Bone marrow (tissue), 2 donors: ENCODE data around the gene KIF6.
"Not testable (repeated sequence)": the region's sequence is repeated elsewhere in the genome, so short reads cannot be mapped to it uniquely, and the experiment has no call there.

Experiments
- DNase-seq, 2 donors: peaks; one replicate each; lab custom pipeline; 2025; lab: John Stamatoyannopoulos, UW

Gene KIF6

GRCh38 chr6:39724787-39725631 is at the start of gene KIF6:
Gene KIF6 (minus strand): TSS chr6:39725408. CDS start chr6:39725310, 98 bp downstream.
- peak; percentile 0 to 53 for DNase-seq

- no peak for DNase-seq
These were observed 48.6 kb upstream of the KIF6 start for GRCh38 chr6:39773782-39774181.

- DNase-seq, result no peak
These were observed 47.5 kb upstream of the KIF6 start for GRCh38 chr6:39772559-39773273.

GRCh38 chr6:39770446-39770845 is 45.2 kb upstream of the KIF6 start:
- no peak for DNase-seq

GRCh38 chr6:39769012-39769411 is 43.8 kb upstream of the KIF6 start:
- DNase-seq, result no peak

- DNase-seq, result no peak
These were observed 40.4 kb upstream of the KIF6 start for GRCh38 chr6:39765508-39766065.

- no peak for DNase-seq
These were observed 35.2 kb upstream of the KIF6 start for GRCh38 chr6:39760226-39760952.

GRCh38 chr6:39758905-39759605 is 33.8 kb upstream of the KIF6 start:
- no peak for DNase-seq

- DNase-seq, result no peak
These were observed 31.4 kb upstream of the KIF6 start for GRCh38 chr6:39756582-39756981.

GRCh38 chr6:39755231-39755630 is 30.0 kb upstream of the KIF6 start:
- no peak for DNase-seq

- DNase-seq, result no peak
These were observed 29.4 kb upstream of the KIF6 start for GRCh38 chr6:39754514-39755115.

- no peak for DNase-seq
These were observed 28.5 kb upstream of the KIF6 start for GRCh38 chr6:39753725-39754045.

GRCh38 chr6:39752835-39753724 is 27.9 kb upstream of the KIF6 start:
- no peak for DNase-seq

- no peak for DNase-seq
These were observed 21.6 kb upstream of the KIF6 start for GRCh38 chr6:39746795-39747194.

- DNase-seq, result no peak
These were observed 8.5 kb upstream of the KIF6 start for GRCh38 chr6:39733704-39734103.

GRCh38 chr6:39731565-39731964 is 6.4 kb upstream of the KIF6 start:
- DNase-seq, result no peak

GRCh38 chr6:39729945-39730344 is 4.7 kb upstream of the KIF6 start:
- DNase-seq, result no peak

GRCh38 chr6:39725632-39725997 is 407 bp upstream of the KIF6 start:
- no peak for DNase-seq

- not testable (repeated sequence) for DNase-seq
These were observed 1.9 kb downstream of the KIF6 start for GRCh38 chr6:39723350-39723749.

- no peak for DNase-seq
These were observed 10.4 kb downstream of the KIF6 start for GRCh38 chr6:39714802-39715201.
